GM12878 (cell line): ENCODE data around the gene ACTR8. TPM values are rescaled to one million over a fixed set of nuclear protein-coding genes. Genes with fewer than 3 reads are reported as not detected.

ENCODE experiments used
- ATAC-seq: fragments of 200-7000 bp; cut with Tn5 transposase; 3 replicates; pipeline ENCODE4 v1.9.1; 2020; ENCODE audit warnings: mild to moderate bottlenecking, moderate library complexity
- BruUV-seq: library from RNA; stranded (reverse); fragments of 400-500 nt; replicated peaks from 2 replicates; lab custom pipeline; 2021; lab: Mats Ljungman, UMichigan
- CTCF ChIA-PET: fragments of 300-600 bp; sonication (Branson Sonifier 250); formaldehyde crosslinking; extraction: SDS; loops from one replicate; lab custom pipeline; 2021; ENCODE audit warnings: inconsistent platforms; lab: Yijun Ruan, JAX
- POLR2A ChIA-PET: fragments of 350-600 bp; formaldehyde crosslinking; extraction: SDS; loops from one replicate; lab custom pipeline; 2021; ENCODE audit warnings: inconsistent platforms; lab: Charles Lee
- RAD21 ChIA-PET: fragments of 300-600 bp; sonication (Branson Sonifier 250); formaldehyde crosslinking; loops from one replicate; lab custom pipeline; 2023; ENCODE audit warnings: antibody characterized with exemption; ENCODE audit not compliant: unreplicated experiment; lab: Charles Lee
- SMC1A ChIA-PET: fragments of 300-600 bp; sonication (Branson Sonifier 250); formaldehyde crosslinking; loops from one replicate; lab custom pipeline; 2023; ENCODE audit not compliant: unreplicated experiment, uncharacterized antibody; lab: Charles Lee
- DNase-seq: peaks from one replicate; pipeline ENCODE4 v3.0.0-alpha.2; 2011; ENCODE audit warnings: low read depth, low spot score
- FAIRE-seq: peaks from 3 replicates; lab custom pipeline; 2011; peaks lifted over from hg19 to GRCh38; lab: Jason Lieb, UNC
- H2AFZ ChIP-seq: 2 replicates; pipeline ENCODE4 v1.6.0; 2011; ENCODE audit warnings: low read depth, low read length, control low read depth; ENCODE audit not compliant: control insufficient read depth
- H3K27ac ChIP-seq: 2 replicates; pipeline ENCODE4 v1.5.1; 2011; ENCODE audit warnings: control low read depth; ENCODE audit not compliant: control insufficient read depth, insufficient read depth
- H3K27me3 ChIP-seq, 2 experiments: replicated peaks in 1 of 2; 2 replicates each; pipeline versions ENCODE4 v1.6.0 to v1.6.1; 2011; ENCODE audit warnings: low read length in 1 of 2; ENCODE audit not compliant: control insufficient read depth in 2 of 2, insufficient read depth in 2 of 2
- H3K36me3 ChIP-seq, 2 experiments: 2 replicates each; pipeline ENCODE4 v1.5.1; 2011; ENCODE audit warnings: low read length in 1 of 2; ENCODE audit not compliant: control insufficient read depth in 2 of 2, insufficient read depth in 2 of 2
- H3K4me1 ChIP-seq: 2 replicates; pipeline ENCODE4 v1.6.1; 2011; ENCODE audit warnings: mild to moderate bottlenecking, low read length, moderate library complexity, mixed read lengths; ENCODE audit not compliant: control insufficient read depth, insufficient read depth
- H3K4me2 ChIP-seq: 2 replicates; pipeline ENCODE4 v1.6.0; 2011; ENCODE audit warnings: control low read depth; ENCODE audit not compliant: control insufficient read depth, insufficient read depth
- H3K4me3 ChIP-seq: fragments of 200-600 bp; sonication (generic); 2 replicates; pipeline ENCODE4 v1.5.1; 2016
- H3K79me2 ChIP-seq: 2 replicates; pipeline ENCODE4 v1.6.0; 2011; ENCODE audit warnings: low read length; ENCODE audit not compliant: control insufficient read depth, insufficient read depth
- H3K9ac ChIP-seq: 2 replicates; pipeline ENCODE4 v1.8.0; 2011; ENCODE audit warnings: low read length, control low read depth, mixed read lengths; ENCODE audit not compliant: control insufficient read depth, insufficient read depth
- H3K9me3 ChIP-seq: replicated peaks from 3 replicates; pipeline ENCODE4 v1.5.1; 2011; ENCODE audit warnings: mild to moderate bottlenecking, low read length; ENCODE audit not compliant: control insufficient read depth, insufficient read depth
- H4K20me1 ChIP-seq: 2 replicates; pipeline ENCODE4 v1.6.0; 2011; ENCODE audit not compliant: control insufficient read depth, insufficient read depth
- CBX5 ChIP-seq: sonication (generic); IDR thresholded peaks from 2 replicates; pipeline ENCODE4 v1.6.1; 2016; ENCODE audit warnings: low read depth, moderate library complexity, mild to moderate bottlenecking, inconsistent platforms
- CHD1 ChIP-seq: IDR thresholded peaks from 2 replicates; pipeline ENCODE4 v1.6.1; 2012; ENCODE audit warnings: low read depth, low read length, improper control_type of control experiment
- CHD4 ChIP-seq: fragments of 200-600 bp; sonication (generic); IDR thresholded peaks from 2 replicates; pipeline ENCODE4 v1.6.1; 2016; ENCODE audit warnings: mild to moderate bottlenecking
- CUX1 ChIP-seq: IDR thresholded peaks from 2 replicates; pipeline ENCODE4 v1.6.1; 2012; ENCODE audit warnings: improper control_type of control experiment, low read depth, low read length; ENCODE audit not compliant: insufficient replicate concordance
- ETV6 ChIP-seq, 2 experiments: fragments of 450-650 bp in 1 of 2; IDR thresholded peaks in 1 of 2; conservative IDR thresholded peaks in 1 of 2; 2 replicates each; pipeline ENCODE4 v1.6.1; 2014; ENCODE audit warnings: antibody characterized with exemption in 1 of 2, borderline replicate concordance in 1 of 2, low read depth in 1 of 2, mild to moderate bottlenecking in 1 of 2, moderate library complexity in 1 of 2
- IRF5 ChIP-seq: fragments of 450-650 bp; IDR thresholded peaks from 2 replicates; pipeline ENCODE4 v1.6.1; 2017; ENCODE audit warnings: borderline replicate concordance
- NR2C2 ChIP-seq: IDR thresholded peaks from 2 replicates; pipeline ENCODE4 v1.6.1; 2011; ENCODE audit warnings: borderline replicate concordance, low read depth; ENCODE audit not compliant: control insufficient read depth, insufficient read length
- POU2F2 ChIP-seq: IDR thresholded peaks from 3 replicates; pipeline ENCODE4 v1.6.1; 2011; ENCODE audit warnings: low read depth, mild to moderate bottlenecking, low read length, borderline replicate concordance
- RB1 ChIP-seq: fragments of 450-650 bp; formaldehyde crosslinking; IDR thresholded peaks from 2 replicates; pipeline ENCODE4 v1.6.1; 2017; ENCODE audit warnings: mild to moderate bottlenecking, borderline replicate concordance
- SIN3A ChIP-seq: IDR thresholded peaks from 2 replicates; pipeline ENCODE4 v1.6.1; 2012; ENCODE audit warnings: low read depth, low read length, improper control_type of control experiment
- STAT1 ChIP-seq: fragments of 450-650 bp; conservative IDR thresholded peaks from 2 replicates; pipeline ENCODE4 v1.6.1; 2014; ENCODE audit warnings: antibody characterized with exemption, mild to moderate bottlenecking
- TAF1 ChIP-seq: IDR thresholded peaks from 2 replicates; pipeline ENCODE4 v1.6.1; 2011; ENCODE audit warnings: mild to moderate bottlenecking, low read depth, low read length, borderline replicate concordance
- WGBS: methylation state at CpG from one replicate; pipeline ENCODE4 v1.1.6; 2016; ENCODE audit warnings: low lambda C conversion rate; ENCODE audit not compliant: insufficient replicate concordance, insufficient coverage; ENCODE audit errors: missing lambda C conversion rate; 5-methylcytosine and 5-hydroxymethylcytosine counted together
- in situ Hi-C: fragments of 300-500 bp; cut with MboI; formaldehyde crosslinking; loops from 9 replicates; pipeline ENCODE4 v1.14.3; 2018; ENCODE audit warnings: mixed read lengths
- intact Hi-C: fragments of 100-400 bp; cut with micrococcal nuclease; formaldehyde crosslinking; loops from one replicate; pipeline ENCODE4 v1.14.2; 2022; ENCODE audit not compliant: unreplicated experiment
- polyA plus RNA-seq, 11 experiments: library from polyadenylated mRNA; depleted of rRNA in 4 of 11; unstranded in 6 of 11; stranded (reverse) in 5 of 11; fragments of >200 nt; fragmentation: Nextera tagmentation in 4 of 11; fragmentation: Illumina TruSeq in 1 of 11; extraction: Ambion mirVana in 4 of 11; extraction: Trizol in 1 of 11; gene quantifications; 1 replicate in 1 of 11; 2 replicates in 10 of 11; pipeline versions ENCODE4 v1.2.1 to v1.2.3, GENCODE V29; 2011 to 2016; ENCODE audit warnings: inconsistent platforms in 2 of 11, missing spikeins in 2 of 11, low read depth in 1 of 11
- total RNA-seq, 4 experiments: library from RNA; depleted of rRNA in 3 of 4; stranded (reverse); fragments of >200 nt in 3 of 4; fragmentation: Illumina TruSeq in 1 of 4; extraction: Trizol in 1 of 4; gene quantifications; 2 replicates each; pipeline versions ENCODE4 v1.2.1 to v1.2.3, GENCODE V29; 2013 to 2021

ACTR8 gene
- total and polyA plus RNA-seq, 10 of the 15 experiments (the other 5 are each of a cell fraction or from before 2014, with no cell fraction given): 5.3 to 35.7 (median 26.4) TPM

GRCh38 chr3:53821631-53822121 is 60.3 kb downstream of the ACTR8 start:
- in situ Hi-C loops (no loop called here), intact Hi-C loops (no loop called here)
- ChIA-PET SMC1A (no interaction called here), POLR2A (interaction anchor here (1.0 kb wide), 1 partner anchor 24 kb away, joined by 3 read pairs; no protein-coding TSS in a partner anchor), RAD21 (no interaction called here), CTCF (interaction anchor here (0.5 to 1.0 kb wide), 3 partner anchors 10 to 458 kb away, joined by 3 read pairs; no protein-coding TSS in a partner anchor)
- Histone ChIP-seq H2AFZ (no peak overlapping the region), H3K9ac (no peak overlapping the region), H3K4me3 (no peak overlapping the region), H4K20me1 (no peaks in the 10 kb centered on the region), H3K27ac (no peak overlapping the region), H3K4me2 (no peak overlapping the region), H3K36me3 (peaks cover 4% of the 10 kb centered on the region in 2 experiments; a peak in 3 of 4 replicates), H3K27me3 (no peaks in the 10 kb centered on the region), H3K79me2 (no peaks in the 10 kb centered on the region), H3K9me3 (no peaks in the 10 kb centered on the region), H3K4me1 (no peaks in the 10 kb centered on the region)
- TF ChIP-seq TAF1 (no peak), CHD4 (no peak), CHD1 (no peak), ETV6 (conservative IDR thresholded peaks at IDR 0.05 in 1 of 2, IDR thresholded peaks at IDR 0.05 in 1 of 2; ENCODE audit: borderline replicate concordance in 1 of 2, low read depth in 1 of 2) (no peak), RB1 (no peak), STAT1 (no peak), SIN3A (no peak), POU2F2 (no peak), CUX1 (no peak), CBX5 (no peak), NR2C2 (no peak), IRF5 (no peak)
- no peak for FAIRE-seq
- peak; percentile 65 for ATAC-seq
- no peak for DNase-seq
- no TSS peak for BruUV-seq
- WGBS: 25% methylated on average over 5 of the region's 5 CpGs
